Activated CD4-positive, alpha-beta T cell treated with anti-CD3 and anti-CD28 coated beads for 48 hours (primary cell): ENCODE data around the gene ZNF22.

ENCODE experiments used
- DNase-seq: peaks from one replicate; pipeline ENCODE4 v3.0.0-alpha.2; 2020

Gene ZNF22

DNA sequence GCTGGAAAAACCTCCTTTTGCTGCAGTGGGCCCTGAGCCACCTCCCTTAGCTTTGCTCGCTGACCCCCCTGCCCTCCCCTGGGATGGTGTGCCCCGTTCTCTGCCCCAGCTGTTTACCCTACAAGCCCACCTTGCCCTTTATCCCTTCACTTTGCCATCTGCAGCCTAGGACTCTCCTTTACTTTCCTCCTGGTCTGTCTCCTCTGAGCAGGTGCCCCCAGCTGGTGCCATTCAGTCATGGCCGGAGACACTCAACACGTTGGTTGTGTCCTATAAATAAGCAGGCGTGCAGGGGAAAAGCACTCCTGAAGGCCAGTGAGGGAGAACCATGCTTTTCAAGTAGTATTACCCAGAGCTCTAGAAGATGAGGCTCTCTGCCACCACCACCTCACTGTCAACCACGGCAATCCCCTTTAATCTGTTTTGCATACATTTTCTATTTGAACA, 35.0 kb upstream of the ZNF22 start:
- DNase-seq, result no peak

- no peak for DNase-seq
These were observed 34.5 kb upstream of the ZNF22 start for GRCh38 chr10:44966129-44966815.

DNA sequence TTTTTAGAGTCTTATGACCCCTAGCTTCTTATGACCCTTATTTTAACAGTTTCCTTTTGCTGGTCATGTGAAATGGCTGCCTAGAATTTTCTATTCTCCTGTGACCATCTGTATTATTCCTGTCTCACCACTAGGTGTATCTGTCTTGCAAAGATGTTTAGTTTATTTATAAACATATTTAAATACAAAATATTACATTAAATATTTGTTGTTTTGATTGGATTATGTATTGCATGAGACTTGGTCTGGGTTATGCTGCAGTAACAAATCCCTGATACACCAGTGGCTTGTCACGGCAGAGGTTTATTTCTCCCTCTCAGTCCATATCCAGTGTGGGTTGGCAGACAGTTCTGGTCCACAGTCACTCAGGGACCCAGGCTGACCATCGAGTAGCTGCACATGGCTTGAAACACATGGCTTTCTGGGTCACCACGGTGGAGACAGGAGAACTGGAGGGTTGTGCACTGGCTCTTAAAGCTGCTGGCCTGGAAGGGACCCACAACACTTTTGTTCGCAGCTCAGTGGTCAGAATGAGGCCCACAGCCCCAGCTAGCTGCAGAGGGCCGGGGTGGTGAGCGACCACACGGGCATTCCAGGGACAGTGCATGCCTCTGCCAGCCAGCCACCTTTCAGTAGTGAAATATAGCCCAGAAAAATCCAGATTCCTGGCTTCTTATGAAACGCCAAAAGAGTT, 33.8 kb upstream of the ZNF22 start:
- DNase-seq, result no peak

GRCh38 chr10:44967616-44968015, 33.1 kb upstream of the ZNF22 start:
- no peak for DNase-seq

DNA sequence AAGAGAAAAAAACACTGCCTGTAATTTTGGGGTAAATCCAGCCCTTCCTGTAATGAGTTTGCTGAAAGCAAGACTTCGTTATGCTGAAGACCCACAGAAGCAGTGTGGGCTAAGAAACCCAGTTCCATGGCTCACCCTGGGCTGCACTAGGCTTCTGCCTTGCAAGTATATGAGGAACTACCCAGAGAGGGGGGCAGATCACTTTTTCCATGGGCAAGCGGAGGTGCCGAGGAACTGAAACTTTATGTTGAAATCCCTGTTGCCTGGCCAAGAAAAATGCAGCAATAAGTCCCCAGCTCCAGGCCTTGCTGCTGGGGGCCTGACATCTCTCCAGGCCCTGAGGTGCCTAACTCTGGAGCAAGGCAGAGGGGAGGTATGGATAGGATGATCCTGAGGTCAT, 32.6 kb upstream of the ZNF22 start:
- no peak for DNase-seq

GRCh38 chr10:44968500-44969400, 32.0 kb upstream of the ZNF22 start:
- DNase-seq, result no peak

DNA sequence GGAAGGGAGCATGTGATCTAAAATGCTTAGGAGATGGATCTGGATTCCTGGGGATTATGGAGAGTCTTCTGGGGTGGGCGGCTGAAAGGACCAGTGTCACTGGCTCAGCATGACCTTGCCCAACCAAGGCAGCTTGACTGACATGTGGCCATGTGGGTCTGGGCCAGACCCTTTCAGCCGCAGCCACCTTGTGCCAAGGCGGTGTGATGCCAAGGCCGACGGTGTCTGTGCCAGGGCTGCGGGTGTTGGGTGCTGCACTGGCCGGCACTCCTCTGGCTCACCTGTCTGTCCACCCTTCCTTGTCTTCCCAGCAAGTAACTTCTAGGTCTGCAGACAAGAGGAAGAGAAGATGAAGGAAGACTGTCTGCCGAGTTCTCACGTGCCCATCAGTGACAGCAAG, 30.9 kb upstream of the ZNF22 start:
- DNase-seq, result no peak

GRCh38 chr10:44970812-44971395, 29.8 kb upstream of the ZNF22 start:
- DNase-seq, result no peak

GRCh38 chr10:44971434-44971833, 29.3 kb upstream of the ZNF22 start:
- no peak for DNase-seq

DNA sequence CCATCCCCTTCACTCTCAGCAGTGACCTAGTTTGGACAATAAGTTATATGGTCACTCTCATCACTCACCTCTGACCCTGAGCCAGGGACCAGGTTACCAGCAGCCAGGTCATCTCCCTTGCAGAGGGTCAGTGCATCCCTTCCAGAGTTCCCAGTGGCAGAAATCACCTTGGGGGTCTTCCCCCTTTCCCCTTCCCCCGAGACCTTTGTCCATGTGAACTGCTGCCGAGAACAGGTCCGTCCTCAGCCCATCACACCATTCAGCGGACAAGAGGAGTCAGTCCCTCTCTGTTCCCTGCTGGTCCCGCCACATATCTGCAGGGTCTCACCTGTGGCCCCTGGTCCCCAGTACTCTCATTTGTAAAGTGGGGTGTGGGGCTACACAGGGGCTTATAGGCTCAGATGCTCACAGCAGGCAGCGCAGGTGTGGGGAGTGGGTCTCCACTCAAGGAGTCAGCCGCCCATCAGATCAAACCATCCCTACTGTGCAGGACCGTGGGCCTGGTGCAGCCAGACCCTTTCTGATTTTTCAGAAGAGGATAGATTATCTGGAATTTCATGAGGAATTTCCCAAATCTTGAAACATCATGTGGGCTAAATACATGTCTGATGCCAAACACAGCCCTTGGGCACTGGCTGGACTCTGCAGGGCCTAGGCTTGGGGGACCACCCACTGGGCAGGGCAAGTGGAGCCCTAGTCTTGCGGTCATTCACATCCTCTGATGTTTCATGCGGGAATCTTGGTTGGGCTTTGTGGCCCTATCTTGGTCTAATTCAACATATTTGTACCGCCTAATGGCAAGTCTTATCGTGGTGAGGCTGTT, 28.6 kb upstream of the ZNF22 start:
- DNase-seq, result no peak

GRCh38 chr10:44972874-44973306, 27.8 kb upstream of the ZNF22 start:
- no peak for DNase-seq

DNA sequence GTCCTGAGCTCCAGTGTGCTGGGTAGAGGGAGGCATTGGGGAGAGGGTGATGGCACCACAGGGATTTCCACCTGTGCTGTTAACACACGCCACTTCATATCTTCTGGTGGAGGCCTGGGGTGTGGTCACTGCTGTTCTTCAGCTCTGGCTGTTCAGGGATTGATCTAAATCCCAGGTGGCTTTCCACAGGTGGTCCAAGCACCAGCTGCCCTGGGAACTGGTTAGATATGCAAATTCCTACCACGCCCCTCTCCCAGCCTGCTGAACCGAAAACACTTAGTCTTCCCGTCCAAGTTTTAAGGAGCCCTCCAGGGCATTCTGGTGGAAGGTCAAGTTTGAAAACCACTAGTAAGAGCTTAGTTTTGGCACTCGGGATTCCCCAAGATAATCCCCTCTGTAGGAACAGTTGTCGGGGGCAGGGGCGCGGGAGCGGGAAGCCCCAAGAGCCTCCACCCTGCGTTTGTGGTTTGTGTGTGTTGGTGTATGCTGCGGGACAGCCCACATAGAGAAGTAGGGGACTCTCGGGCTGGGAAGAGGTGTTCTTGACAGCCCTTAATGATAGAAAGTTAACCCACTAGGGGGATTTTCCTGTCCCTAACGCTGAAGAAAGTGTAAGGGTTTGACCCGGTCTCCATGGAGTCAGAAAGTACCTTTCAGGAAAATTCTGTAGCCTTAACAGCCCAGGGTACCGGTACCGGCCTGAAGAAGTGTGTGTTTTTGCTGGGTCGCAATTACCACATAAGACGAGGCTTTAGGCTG, 27.2 kb upstream of the ZNF22 start:
- no peak for DNase-seq

- DNase-seq, result no peak
These were observed 26.6 kb upstream of the ZNF22 start for GRCh38 chr10:44974082-44974627.

GRCh38 chr10:44974628-44975430, 25.9 kb upstream of the ZNF22 start:
- peak; percentile 73 for DNase-seq

DNA sequence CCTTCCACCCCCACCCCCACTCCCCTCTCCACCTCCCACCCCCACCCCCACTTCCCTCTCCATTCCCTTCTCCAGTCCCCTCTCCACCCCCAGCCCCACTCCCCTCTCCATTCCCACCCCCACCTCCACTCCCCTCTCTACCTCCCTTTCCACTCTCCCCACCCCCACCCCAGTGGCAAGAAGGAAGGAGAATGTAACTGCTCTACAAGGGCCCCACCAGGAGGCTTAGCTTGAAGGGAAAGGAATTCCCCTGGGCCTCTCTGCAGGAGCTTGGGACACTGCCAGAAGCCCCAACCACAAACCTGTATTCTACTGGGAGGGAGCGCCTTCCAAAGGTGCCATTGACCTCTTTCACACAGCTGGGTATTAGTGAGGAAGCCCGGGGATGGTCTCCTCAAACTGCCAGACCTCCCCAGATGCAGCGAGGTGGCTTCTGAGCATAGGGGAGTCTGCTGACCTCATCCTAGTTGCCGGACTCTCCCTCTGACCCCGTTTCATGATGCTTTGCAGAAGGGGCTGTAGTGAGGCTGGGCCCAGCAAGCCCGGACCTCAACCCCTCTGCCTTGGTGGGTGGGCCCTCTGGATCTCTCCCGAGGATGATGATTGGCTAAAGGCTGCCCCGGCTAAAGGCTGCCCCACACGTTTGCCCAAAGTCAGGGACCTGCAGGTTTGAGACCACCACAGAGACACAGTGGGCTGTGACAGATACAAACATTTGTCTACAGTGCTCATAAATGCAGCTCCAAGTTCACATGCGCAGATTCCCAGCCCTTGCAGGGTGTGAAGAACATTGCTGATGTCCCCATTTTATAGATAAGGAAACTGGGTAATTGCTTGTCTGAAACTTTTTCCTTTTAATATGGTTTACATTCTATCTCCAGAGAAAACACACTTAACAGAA, 25.0 kb upstream of the ZNF22 start:
- DNase-seq, result no peak

DNA sequence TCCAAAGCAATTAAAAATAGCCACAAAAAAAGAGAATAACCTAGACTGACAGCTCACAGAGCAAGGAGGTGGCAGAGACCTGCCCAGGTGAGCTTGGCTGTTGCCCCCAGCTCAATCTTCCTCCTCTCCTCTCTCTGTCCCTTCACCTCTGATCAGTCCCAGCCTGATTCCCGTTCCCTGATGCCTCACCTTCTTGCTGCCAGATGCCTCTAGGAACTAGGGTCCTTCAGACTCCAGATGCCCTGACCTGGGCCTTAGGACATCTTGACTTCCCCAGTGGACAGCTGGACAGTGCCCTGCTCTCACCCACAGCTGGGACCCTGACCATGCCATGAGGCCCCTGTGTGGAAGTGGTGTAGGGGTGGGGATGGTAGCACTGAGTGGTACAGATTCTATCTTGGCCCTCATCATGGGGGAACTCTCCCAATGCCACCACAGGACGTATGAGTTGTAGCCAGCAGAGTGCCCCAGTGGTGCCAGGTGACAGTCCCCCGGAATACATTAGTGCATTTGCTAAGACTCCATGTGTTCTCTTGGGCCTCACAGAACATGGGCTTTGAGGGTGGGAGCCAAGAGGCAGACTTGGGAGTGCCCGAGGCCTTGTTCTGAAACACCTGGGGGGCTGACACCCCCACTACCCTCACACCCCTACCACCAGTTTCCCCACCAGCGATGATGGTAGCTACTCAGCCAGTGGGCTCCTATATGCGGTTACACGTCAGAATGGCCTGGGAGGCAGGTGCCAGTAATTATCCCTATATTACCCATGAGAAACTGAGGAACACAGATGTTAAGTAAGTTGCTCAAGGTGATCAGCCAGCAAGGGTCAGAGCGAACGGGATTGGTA, 24.1 kb upstream of the ZNF22 start:
- DNase-seq, result no peak

GRCh38 chr10:44977287-44978212, 23.2 kb upstream of the ZNF22 start:
- DNase-seq, result no peak
